Pons (tissue), 1 donor: ENCODE results near the gene MSMP.
A peak's percentile ranks its signal among the peaks of the same experiment; 100 is the strongest.

Experiments used
- DNase-seq: peaks from one replicate; pipeline ENCODE4 v3.0.0-alpha.2; 2016; ENCODE audit warnings: low spot score

Gene MSMP

GRCh38 chr9:35743880-35744518 is 10.1 kb downstream of the MSMP start:
- DNase-seq, result no peak

- DNase-seq, result no peak
Observed at GRCh38 chr9:35743452-35743851, 10.6 kb downstream of the MSMP start.

GRCh38 chr9:35741740-35742139 is 12.3 kb downstream of the MSMP start:
- DNase-seq, result no peak

- no peak for DNase-seq
Observed at GRCh38 chr9:35740243-35740642, 13.8 kb downstream of the MSMP start.

GRCh38 chr9:35738924-35739323 is 15.2 kb downstream of the MSMP start:
- DNase-seq, result no peak

- no peak for DNase-seq
Observed at GRCh38 chr9:35738186-35738585, 15.9 kb downstream of the MSMP start.

- no peak for DNase-seq
Observed at GRCh38 chr9:35737143-35737542, 16.9 kb downstream of the MSMP start.

GRCh38 chr9:35736201-35736633 is 17.9 kb downstream of the MSMP start:
- DNase-seq, result peak; percentile 64

GRCh38 chr9:35734096-35734495 is 20.0 kb downstream of the MSMP start:
- no peak for DNase-seq

GRCh38 chr9:35732800-35733541 is 21.1 kb downstream of the MSMP start:
- DNase-seq, result peak; percentile 47

GRCh38 chr9:35732185-35732799 is 21.8 kb downstream of the MSMP start, which contains the start of the genes CREB3 and TLN1:
Gene CREB3 (plus strand): TSS chr9:35732666. CDS start chr9:35732773, 107 bp downstream.
Gene TLN1 (minus strand): TSS chr9:35732195. CDS start chr9:35725694, 6,501 bp downstream.
- peak; percentile 99 for DNase-seq

- no peak for DNase-seq
Observed at GRCh38 chr9:35731415-35732184, 22.5 kb downstream of the MSMP start.

- DNase-seq, result no peak
Observed at GRCh38 chr9:35730486-35730854, 23.6 kb downstream of the MSMP start.

- peak; percentile 63 for DNase-seq
Observed at GRCh38 chr9:35729700-35730485, 24.2 kb downstream of the MSMP start.

GRCh38 chr9:35729101-35729500 is 25.0 kb downstream of the MSMP start:
- DNase-seq, result no peak

- DNase-seq, result peak; percentile 49
Observed at GRCh38 chr9:35728041-35728971, 25.8 kb downstream of the MSMP start.

GRCh38 chr9:35727676-35728040 is 26.4 kb downstream of the MSMP start:
- DNase-seq, result no peak

GRCh38 chr9:35726931-35727330 is 27.1 kb downstream of the MSMP start:
- DNase-seq, result no peak

GRCh38 chr9:35725362-35725761 is 28.7 kb downstream of the MSMP start:
- DNase-seq, result no peak

- no peak for DNase-seq
Observed at GRCh38 chr9:35723908-35724307, 30.2 kb downstream of the MSMP start.
